Measurements from ENCODE around the gene FBXO28.
A peak's percentile ranks its signal among the peaks of the same experiment; 100 is the strongest.
"Not testable (repeated sequence)": the region's sequence is repeated elsewhere in the genome, so short reads cannot be mapped to it uniquely, and the experiment has no call there.

Gene FBXO28

DNA sequence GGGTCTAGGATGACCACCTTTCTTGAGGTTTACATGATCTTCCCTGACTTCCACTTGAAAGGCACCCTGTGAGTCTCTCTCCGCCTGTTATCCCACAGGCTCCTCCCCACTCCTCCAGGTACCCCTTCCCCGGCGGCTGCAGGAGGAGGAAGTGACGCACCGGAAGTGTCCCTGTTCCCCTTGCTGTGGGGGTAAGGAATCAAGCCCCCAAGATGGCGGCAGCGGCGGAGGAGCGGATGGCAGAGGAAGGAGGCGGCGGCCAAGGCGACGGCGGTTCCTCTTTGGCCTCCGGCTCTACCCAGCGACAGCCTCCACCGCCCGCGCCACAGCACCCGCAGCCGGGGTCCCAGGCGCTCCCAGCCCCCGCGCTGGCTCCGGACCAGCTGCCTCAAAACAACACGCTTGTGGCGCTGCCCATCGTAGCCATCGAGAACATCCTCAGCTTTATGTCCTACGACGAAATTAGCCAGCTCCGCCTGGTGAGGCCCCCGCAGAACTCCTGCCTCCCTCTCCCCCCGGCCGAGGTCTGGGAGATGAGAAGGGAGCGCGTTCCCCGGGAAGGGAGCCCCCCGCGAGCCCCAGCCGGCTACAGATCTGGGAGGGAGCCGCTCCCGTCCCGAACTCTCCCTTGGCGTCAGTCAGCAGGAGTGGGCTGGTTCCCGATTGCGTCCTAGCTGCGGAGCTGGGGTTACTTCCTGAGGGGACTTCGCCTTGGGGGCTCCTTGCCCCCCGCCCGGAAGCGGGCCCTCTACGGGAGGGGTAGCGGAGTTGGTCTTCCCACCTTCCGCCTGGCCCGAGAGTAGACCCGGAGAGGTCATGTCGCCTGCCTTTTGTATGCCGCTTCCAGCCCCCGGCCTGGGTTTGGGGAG is at the start of gene FBXO28:
FBXO28 (plus strand) TSS at position 194 of the 869 bp plus-strand sequence; CDS start at position 213, 19 bp downstream.
- DNase-seq (ENCODE audit: low read depth, low spot score): peak; percentile 79

DNA sequence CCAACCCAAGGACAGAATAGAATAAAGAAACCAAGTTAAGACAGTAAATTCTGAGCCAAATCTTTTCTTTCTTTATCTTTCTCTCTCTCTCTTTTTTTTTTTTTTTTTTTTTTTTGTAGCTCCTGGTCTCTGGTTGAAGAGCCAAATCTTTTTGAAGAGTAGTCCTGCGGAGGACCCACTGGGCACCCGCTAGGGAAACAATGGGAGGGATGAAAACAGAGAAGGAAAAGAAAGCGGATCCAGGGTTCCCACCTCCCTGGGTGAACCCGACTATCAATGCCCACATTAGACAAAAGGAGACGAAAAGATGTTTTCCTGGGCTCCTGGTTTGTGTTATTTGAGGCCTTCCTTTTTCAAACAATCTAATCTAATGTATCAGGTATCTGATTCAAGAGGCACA is 49.8 kb upstream of the FBXO28 start:
- no peak for DNase-seq (ENCODE audit: low read depth, low spot score)

DNA sequence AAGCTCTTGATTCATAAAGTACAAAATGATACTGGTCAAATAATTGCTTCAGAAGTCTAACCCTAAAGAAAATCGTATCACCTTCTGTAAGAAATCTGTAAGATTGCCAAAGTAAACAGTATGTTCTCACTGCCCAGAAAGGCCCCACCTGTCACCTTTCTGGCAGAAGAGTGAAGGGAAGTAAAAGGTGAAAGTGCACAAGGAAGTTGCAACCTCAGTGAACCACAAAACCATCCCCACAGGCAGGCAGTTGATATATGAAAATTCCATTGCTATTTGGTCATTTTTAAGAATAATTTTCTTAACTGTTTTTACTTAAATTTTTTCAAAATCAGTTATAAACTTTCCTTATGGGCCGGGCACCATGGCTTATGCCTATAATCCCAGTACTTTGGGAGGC is 48.5 kb upstream of the FBXO28 start:
- no peak for DNase-seq (ENCODE audit: low read depth, low spot score)

- DNase-seq (ENCODE audit: low read depth, low spot score): no peak
These were observed 46.7 kb upstream of the FBXO28 start for GRCh38 chr1:224067207-224067606.

DNA sequence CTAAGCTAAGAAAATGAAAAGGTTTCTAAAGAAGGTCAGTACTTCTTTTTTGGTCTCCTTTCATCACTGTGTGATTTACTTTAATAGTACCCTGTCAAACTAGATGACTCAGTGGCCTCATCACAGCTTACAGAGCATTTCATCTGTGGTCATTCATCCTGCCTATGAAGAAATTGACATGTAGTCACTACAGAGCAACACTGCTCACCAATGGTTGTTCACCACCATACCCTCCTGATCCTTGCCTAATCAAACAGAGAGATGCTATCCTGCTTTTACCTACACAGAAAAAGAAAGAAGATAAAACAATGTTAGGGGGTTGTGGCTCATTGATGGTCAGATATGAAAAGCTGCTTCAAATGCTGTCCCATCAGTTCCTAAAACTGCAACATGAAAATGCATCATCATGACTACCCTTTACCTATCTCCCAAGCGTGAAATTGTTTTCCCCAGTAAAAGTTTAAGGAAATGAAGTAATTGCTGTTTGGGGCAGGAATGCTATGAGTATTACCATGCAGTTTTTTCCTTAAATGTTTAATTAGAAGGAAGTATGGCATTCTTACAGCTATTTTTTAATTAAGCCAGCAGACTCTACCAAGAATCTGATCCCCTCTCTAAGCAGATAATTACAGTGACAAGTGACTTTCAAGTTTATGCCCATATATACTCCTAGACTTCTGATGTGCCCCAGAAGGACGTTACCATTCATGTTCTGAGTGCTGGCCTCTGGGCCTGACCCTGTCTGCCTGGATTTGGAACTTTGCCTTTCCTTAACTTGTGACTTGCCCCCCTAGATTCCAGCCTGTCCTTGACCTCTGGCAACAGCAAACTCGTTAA is 46.1 kb upstream of the FBXO28 start:
- no peak for DNase-seq (ENCODE audit: low read depth, low spot score)

DNA sequence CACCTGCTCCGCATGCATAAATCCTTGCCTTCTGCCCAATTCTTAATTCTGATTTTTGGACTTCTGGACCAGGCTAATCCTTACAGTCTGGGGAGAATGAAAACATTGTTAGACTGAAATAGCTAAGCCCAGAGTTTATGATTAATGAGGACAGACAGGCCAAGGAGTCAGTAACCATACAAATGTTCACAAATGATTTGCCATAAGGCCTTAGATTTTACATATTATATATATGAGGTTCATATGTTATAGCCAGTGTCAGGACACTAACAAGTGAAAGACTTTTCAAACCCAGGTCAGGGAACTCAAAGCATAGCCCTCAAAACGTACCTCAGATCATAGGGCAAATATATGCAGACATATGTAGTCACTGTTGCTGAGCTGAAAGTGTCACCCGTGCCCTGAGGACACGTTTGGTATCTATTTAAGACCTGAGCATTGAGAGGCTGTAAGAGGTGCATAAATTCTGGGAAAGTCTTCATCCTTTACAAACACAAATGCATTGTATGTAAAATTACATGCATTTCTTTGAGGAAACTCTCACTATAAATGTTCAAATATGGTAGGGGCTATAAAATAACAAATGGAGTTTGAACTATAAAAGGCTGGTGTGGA is 45.3 kb upstream of the FBXO28 start:
- no peak for DNase-seq (ENCODE audit: low read depth, low spot score)

- no peak for DNase-seq (ENCODE audit: low read depth, low spot score)
These were observed 44.8 kb upstream of the FBXO28 start for GRCh38 chr1:224069138-224069537.

DNA sequence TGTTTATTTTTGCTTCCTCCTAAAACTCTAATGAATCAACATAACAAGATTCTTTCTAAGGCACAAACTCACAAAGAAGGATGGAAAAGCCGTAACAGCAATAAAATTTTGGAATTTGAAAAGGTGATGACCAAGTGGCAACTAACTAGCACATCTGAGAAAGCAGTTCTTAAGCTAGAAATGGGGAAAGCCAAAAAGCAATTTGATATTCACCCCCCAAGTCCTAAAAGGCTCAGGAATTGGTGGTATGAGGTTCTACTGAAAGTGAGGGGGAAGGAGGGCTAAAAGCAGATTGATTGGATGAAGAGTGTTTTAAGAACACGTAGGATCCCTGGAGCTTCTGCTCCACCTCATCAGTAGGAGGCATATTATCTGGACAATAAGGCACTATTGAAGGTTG is 43.4 kb upstream of the FBXO28 start:
- no peak for DNase-seq (ENCODE audit: low read depth, low spot score)

- DNase-seq (ENCODE audit: low read depth, low spot score): no peak
These were observed 37.5 kb upstream of the FBXO28 start for GRCh38 chr1:224076407-224076806.

- DNase-seq (ENCODE audit: low read depth, low spot score): not testable (repeated sequence)
These were observed 34.3 kb upstream of the FBXO28 start for GRCh38 chr1:224079644-224080043.

DNA sequence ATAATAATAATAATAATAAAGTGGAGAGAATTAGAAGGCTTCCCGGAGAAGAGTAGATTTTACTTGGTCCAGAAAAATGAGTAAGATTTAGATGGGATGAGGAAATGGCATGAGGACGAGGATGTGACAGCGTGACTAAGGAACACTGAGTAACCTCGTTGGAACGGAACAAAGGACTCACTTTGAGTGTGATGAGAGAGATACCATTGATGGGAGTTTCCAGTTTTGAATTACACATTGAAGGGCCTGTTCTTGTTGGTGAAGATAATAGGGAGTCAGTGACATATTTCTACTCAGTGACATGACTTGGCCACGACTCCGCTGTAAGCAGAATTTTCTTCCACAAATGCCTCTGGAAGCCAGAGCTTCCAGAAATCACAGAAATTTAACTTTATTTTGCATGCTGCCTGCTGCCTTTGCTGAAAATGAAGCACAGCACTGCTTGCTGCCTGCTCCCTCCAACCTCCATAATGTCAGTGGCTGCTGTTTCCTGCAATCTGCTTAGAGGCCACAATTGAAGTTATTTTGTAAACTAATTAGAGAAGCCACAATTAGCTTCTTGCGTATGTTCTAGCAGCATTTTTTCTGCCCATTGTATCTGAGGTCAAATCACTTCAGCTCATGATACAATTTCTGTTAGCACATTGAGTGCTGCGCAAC is 33.7 kb upstream of the FBXO28 start:
- no peak for DNase-seq (ENCODE audit: low read depth, low spot score)

- DNase-seq (ENCODE audit: low read depth, low spot score): no peak
These were observed 32.3 kb upstream of the FBXO28 start for GRCh38 chr1:224081604-224082003.

- no peak for DNase-seq (ENCODE audit: low read depth, low spot score)
These were observed 31.8 kb upstream of the FBXO28 start for GRCh38 chr1:224082146-224082545.

DNA sequence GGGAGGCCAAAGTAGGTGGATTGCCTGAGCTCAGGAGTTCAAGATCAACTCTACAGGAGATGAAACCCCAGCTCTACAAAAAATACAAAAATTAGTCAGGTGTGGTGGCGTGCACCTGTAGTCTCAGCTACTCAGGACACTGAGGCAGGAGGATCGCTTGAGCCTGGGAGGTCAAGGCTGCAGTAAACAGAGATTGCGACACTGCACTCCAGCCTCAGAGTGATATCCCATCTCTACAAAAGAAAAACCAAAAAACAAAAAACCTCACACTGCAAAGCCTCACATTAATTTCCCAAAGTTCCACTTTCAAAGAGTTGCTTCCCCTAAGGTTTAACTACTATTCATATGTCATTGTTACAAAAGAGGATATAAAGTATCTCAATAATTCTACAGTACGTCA is 29.0 kb upstream of the FBXO28 start:
- no peak for DNase-seq (ENCODE audit: low read depth, low spot score)

GRCh38 chr1:224085421-224086108 is 28.3 kb upstream of the FBXO28 start:
- DNase-seq (ENCODE audit: low read depth, low spot score): no peak

DNA sequence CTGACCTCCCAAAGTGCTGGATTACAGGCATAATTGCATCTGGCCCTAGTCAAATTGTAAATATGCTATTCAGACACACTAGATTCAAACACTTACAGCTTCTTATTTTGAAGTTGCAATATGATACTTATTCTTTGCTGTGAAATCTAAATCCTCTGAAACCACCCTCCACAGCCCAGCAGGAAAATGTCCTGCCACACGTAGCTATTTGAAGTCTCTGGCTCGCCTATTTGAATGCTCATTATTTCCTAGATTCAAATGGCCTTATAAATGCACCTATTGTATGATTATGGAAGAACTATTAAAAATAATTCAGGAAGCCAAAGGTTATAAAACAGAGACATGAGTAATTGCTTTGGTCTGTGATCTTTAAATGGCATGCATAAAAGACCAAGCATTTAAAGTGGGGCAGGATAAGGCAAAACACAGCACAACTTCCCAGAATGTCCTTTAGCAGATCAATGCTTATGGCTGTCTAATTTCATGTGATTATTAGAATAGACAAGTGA is 26.6 kb upstream of the FBXO28 start:
- DNase-seq (ENCODE audit: low read depth, low spot score): no peak

DNA sequence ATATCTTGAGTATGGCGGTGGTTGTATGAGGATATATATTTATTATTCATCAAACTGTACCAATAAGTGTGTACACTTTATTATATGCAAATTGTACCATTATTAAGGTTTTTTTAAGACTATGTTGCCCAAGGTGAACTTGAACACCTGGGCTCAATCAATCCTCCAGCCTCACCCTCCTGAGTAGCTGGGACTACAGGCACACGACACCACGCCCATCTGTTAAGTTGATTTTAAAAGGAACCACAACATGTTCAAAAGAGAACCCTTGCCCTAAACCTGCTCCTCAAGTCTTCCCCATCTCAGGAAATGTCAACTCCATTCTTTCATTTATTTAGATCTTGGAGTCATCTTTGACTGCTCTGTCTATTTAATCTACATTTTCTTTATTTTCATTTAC is 24.3 kb upstream of the FBXO28 start:
- DNase-seq (ENCODE audit: low read depth, low spot score): no peak

DNA sequence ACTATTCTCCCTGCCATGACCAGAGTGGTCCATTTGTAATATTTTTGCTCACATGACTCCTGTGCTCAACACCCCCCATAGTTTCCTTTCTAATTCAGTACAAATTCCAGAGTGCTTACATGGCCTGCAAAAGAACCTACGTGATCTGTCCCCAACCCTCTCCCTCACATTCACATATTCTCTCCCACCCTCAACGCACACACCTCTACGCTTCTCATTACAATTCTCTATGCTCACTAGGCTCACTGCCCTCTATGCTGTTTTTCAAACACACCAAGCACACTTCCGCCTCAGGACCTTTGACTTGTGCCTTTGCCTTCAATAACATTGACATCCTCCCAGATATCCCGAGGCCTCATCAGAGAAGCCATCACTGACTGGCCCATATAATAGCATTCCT is 23.8 kb upstream of the FBXO28 start:
- DNase-seq (ENCODE audit: low read depth, low spot score): no peak

DNA sequence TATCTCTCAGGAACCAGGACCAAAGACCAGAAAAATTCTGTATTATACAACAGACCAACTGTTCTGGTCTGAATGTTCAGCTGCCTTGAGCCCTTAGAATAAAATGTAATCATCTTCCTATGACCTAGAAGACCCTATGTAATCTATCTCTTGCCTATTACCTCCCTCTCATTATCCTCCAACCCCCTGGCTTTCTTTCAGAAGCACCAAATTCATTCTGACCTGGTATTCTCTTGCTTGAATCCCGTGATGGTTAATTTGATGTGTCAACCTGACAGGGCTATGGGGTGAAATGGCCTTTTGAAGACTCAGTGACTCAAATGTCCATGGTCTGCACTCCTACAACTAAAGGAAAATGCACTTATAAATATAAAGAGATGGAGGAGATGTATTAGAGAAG is 21.8 kb upstream of the FBXO28 start:
- no peak for DNase-seq (ENCODE audit: low read depth, low spot score)

DNA sequence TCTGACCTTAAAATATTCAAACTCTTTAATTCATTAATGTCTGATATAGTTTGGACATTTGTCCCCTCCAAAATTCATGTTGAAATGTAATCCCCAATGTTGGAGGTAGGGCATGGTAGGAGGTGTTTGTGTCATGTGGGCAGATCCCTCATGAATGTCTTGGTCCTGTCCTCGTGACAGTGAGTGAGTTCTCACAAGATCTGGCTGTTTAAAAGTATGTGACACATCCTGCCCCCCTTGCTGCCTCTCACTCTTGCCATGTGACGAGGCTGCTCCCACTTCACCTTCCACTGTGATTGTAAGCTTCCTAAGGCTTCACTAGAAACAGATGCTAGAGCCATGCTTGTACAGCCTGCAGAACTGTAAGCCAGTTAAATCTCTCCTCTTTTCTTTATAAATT is 21.3 kb upstream of the FBXO28 start:
- no peak for DNase-seq (ENCODE audit: low read depth, low spot score)

- DNase-seq (ENCODE audit: low read depth, low spot score): no peak
These were observed 18.6 kb upstream of the FBXO28 start for GRCh38 chr1:224095339-224095738.

All from smooth muscle cell of the brain vasculature (primary cell).